CD4-positive, alpha-beta T cell treated with Interleukin-12 subunit alpha and Interleukin-12 subunit beta, for 1 hour (primary cell): Measurements from ENCODE around the gene ATRX.

ENCODE experiments used
- DNase-seq: peaks from one replicate; pipeline ENCODE4 v3.0.0-alpha.2; 2020

ATRX gene

GRCh38 chrX:77484045-77484444, 302.0 kb downstream of the ATRX start:
- DNase-seq, result no peak

DNA sequence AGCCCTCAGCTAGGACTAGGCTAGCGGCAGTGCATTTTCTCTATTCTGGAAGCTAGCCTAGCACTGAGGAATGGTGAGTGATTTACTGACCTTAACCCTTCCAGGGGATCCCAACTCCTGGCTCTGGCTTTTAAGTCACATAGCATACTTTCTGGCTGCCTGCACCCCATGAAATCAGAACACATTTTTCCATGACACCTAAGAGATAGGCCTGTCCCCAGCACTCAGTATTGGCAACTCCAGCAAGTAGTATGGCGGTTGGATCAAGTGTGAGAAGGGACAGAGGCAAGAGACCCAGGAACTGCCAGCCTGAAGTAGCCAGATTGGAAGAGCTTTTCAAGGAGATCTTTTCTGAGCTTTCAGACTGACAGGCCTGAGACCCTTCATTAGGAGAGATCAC, 330.6 kb downstream of the ATRX start:
- DNase-seq, result no peak
